Gastrocnemius medialis (tissue), 4 donors: Measurements from ENCODE around the gene COLQ.

Experiments
- CTCF ChIP-seq, 5 experiments: fragments of 450-650 bp in 3 of 5; fragments of 200-600 bp in 2 of 5; sonication (generic) in 2 of 5; IDR thresholded peaks in 4 of 5; conservative IDR thresholded peaks in 1 of 5; 1 replicate in 4 of 5; 2 replicates in 1 of 5; pipeline ENCODE4 v1.5.1; 2016 to 2019; ENCODE audit warnings: antibody characterized with exemption in 5 of 5, mild to moderate bottlenecking in 3 of 5, moderate library complexity in 3 of 5
- POLR2A ChIP-seq, 2 donors: fragments of 450-650 bp; IDR thresholded peaks; one replicate each; pipeline ENCODE4 v1.6.1; 2017; ENCODE audit warnings: antibody characterized with exemption in 2 of 2, mild to moderate bottlenecking in 2 of 2, moderate library complexity in 2 of 2

GRCh38 chr3:15513116-15513515 is 8.4 kb downstream of the COLQ start:
- TF ChIP-seq CTCF (IDR thresholded peaks at IDR 0.05 in 4 of 5, conservative IDR thresholded peaks at IDR 0.05 in 1 of 5) (no peak), POLR2A (IDR thresholded peaks at IDR 0.05) (no peak)
